ENCODE measurements around the gene SMAGP. TPM values are rescaled to one million over a fixed set of nuclear protein-coding genes. Genes with fewer than 3 reads are reported as not detected.
A peak's percentile ranks its signal among the peaks of the same experiment; 100 is the strongest.
"Not testable (repeated sequence)": the region's sequence is repeated elsewhere in the genome, so short reads cannot be mapped to it uniquely, and the experiment has no call there.

SMAGP gene, protein sequence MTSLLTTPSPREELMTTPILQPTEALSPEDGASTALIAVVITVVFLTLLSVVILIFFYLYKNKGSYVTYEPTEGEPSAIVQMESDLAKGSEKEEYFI
- 1 to 10 TPM in 1 of 2 donors, under 1 TPM in 1; 0.41 to 1.5 TPM for total RNA-seq

DNA sequence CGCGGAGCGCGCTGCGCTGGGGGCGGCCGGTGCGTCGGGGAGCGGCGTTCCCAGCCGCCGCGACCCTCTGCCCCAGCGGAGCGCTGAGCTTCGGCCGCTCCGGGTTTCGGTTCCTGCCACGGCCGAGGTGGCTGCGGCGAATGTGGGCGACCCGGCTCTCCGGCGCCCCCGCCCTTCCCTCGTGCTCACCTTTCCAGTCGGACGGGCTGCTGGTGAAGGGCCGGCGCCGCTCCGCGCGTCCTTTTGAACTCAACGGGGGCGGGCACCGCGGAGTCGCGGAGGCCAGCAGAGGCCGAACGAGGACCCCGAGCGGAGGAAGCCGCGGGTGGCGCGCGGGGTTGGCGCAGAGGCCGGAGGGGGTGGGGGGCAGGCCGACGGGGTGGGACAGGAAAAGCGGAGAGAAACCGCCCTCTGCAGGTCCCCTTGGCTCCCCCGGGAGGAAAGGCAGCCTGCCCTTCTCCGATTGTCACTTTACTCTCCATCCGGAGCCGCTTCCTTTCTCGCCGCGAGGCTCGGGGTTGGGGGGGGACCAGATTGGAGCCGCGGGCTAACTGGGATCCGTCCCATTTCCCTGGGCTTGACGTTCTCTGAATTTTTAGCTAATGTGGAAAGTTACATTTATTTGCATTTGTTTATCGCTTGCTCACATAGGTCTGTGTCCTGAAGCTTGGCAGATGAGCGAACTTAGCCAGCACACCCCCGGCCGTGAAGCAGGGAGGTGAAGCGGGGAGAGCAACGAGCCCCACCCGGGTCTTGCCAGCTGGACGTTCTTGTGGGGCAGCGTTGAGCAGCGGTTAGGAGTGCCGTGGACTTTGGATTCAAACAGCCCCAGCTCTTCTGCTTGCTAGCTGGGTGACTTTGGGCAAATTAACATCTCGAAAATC, at the start of gene SMAGP:
SMAGP (minus strand) TSS at position 349 of the 884 bp plus-strand sequence. CDS start 1,137 bp downstream, outside the sequence.
- DNase-seq (ENCODE audit: low spot score in 2 of 2): peak; percentile 43 to 70
- H3K27ac Mint-ChIP-seq: peak within 1 kb of the TSS; percentile 82 to 93
- peaks cover 0 to 6% of the 10 kb centered on the region in 2 donors for H3K36me3 Mint-ChIP-seq
- ATAC-seq: peak; percentile 54 to 68
- no peaks in the 10 kb centered on the region for H3K9me3 Mint-ChIP-seq

DNA sequence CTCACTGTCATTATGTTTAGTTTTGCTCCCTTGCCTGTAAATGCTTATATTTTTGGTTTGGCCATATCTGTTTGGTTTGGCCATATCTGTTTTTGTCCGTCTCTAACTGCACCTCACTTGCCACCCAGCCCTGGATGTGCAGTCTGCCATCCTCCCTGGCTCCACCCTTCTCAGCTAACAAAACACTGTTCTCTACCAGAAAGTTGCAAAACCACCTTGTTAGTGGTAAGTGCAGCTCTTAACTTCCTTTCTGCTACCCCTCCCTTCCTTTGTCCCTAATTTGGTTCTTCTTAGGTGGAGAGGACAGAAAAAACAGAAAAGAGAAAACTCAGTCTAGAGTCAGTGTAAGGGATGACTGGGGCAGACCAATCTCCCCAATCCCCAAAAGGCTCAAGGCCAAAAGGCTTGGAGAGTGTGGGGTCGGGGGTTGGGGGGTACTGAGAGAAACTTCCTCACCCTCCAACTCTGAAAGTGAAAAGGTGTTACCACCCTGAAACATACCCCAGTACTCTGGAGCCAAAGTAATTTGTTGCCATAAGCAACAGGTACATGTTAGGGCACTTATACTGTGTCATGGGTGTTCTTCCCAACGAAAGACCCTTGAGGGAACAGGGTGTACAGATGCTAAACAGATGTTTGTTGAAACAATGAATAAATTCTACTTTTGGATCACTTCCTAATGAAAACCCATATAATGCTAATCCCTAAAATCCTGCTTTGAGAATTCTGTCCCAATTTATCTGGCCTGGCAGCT, 48.8 kb upstream of the SMAGP start:
- Mint-ChIP-seq H3K27ac (peak overlapping the region; percentile 25 to 72), H3K36me3 (peaks cover 10 to 24% of the 10 kb centered on the region in 2 donors), H3K9me3 (no peaks in the 10 kb centered on the region)
- ATAC-seq: peak; percentile 11 to 33
- DNase-seq (ENCODE audit: low spot score in 2 of 2): no peak

DNA sequence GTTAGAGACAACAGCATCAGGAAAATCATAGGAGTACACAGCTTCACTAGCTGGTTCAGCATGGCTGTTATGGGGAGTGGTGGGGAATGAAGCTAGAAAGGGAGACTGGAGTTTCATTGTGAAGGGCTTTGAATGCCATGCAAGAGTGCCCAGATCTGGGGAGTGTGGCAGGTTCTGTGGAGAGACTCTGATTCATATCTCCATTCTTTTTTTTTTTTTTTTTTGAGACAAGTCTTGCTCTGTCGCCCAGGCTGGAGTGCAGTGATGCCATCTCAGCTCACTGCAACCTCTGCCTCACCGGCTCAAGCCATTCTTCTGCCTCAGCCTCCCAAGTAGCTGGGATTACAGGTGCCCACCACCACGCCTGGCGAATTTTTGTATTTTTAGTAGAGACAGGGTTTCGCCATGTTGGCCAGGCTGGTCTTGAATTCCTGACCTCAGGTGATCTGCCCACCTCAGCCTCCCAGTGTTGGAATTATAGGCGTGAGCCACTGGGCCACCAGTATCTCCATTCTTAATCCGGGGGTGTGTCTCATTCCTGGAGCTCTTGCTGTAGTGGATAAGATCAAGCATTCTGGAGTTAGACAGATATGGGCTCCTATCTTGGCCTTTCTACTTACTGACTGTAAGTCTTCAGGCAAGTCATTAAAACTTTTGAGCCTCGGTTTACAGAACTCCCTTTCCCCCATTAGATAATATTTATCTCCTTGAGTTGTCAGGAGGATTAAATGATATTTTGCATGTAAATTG, 48.0 kb upstream of the SMAGP start:
- not testable (repeated sequence) for DNase-seq (ENCODE audit: low spot score in 2 of 2); H3K9me3 Mint-ChIP-seq
- peak in 1 of 2 donors; percentile 38 for ATAC-seq
- Mint-ChIP-seq H3K27ac (peak overlapping the region in 1 of 2 donors; percentile 72), H3K36me3 (peaks cover 9 to 24% of the 10 kb centered on the region in 2 donors)

DNA sequence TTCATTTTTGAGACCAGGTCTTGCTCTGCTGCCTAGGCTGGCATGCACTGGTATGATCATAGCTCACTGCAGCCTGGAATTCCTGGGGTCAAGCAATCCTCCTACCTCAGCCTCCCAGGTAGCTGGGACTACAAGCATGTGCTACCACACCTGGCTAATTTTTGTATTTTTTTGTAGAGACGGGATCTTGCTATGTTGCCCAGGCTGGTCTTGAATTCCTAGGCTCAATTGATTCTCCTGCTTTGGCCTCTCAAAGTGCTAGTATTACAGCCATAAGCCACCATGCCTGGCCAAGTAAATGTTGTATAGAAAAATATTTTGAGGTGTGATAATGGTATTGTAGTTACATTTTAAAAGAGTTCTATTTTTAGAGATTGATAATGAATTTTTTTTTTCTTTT, 41.2 kb upstream of the SMAGP start:
- Mint-ChIP-seq H3K9me3 (no peaks in the 10 kb centered on the region), H3K36me3 (peaks cover 14% of the 10 kb centered on the region in 2 donors), H3K27ac (peak overlapping the region in 1 of 2 donors; percentile 66)
- DNase-seq (ENCODE audit: low spot score in 2 of 2) (no peak), ATAC-seq (no peak)

DNA sequence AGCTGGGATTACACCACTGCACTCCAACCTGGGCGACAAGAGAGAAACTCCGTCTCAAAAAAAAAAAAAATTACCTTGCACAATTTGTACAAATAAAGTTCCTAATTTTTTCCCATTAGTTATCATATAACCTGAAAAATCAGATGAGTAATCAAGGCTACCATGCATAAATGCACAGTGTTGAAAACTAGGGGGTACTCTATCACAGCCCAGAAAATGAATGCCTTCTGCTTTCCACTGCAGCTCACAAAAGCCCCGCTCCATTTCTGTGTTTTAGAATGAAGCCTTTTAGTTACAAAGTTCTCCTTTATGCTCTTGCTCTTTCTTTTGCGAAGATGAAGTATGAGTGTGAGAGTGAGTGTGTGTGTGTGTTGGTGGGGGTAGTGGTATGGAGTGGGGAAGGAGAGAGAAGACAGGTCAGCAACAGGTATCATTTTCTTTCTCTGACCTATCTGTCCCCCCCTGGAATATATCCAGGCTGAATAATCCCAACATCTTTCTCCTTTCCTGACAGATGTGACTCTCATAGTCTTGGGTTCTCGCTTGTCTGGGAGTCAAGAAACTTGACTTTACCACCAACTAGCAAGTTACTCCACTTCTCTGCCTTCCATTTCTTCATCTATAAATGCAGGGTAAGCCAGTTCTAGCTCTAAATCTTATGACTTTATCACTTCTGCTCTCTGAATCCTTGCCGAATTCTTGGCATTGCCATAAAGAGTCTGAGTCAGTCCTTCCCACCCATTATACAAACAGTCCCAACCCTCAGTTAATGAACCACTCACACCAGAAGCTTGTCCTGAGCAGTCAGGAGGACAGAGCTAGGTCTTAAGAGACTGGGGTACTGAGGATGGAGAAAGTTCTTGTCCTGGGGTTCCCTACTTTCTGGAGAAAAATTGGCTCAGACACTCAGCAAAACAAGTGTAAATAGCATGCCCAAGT, 37.7 kb upstream of the SMAGP start:
- DNase-seq (ENCODE audit: low spot score in 2 of 2) (no peak), ATAC-seq (no peak)
- H3K36me3 Mint-ChIP-seq: peaks cover 13 to 14% of the 10 kb centered on the region in 2 donors
- H3K27ac Mint-ChIP-seq: peak overlapping the region in 1 of 2 donors; percentile 3
- H3K9me3 Mint-ChIP-seq: no peaks in the 10 kb centered on the region

DNA sequence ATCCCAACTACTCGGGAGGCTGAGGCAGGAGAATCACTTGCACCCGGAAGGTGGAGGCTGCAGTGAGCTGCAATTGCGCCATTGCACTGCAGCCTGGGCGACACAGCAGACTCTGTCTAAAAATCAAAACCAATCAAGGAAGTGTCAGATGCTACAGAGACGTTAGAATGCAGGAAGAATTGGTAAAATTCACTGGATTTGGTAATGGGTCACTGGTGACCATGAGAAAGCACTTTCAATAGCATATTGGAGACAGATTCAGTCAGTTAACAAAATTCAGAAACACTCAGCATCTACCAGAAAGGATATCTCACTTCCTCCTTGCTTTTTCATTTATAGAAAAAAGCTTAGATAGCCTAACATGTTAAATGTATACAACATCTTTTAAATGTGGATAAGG, 36.3 kb upstream of the SMAGP start:
- Mint-ChIP-seq H3K9me3 (no peaks in the 10 kb centered on the region), H3K36me3 (peaks cover 4 to 10% of the 10 kb centered on the region in 2 donors), H3K27ac (peak overlapping the region in 1 of 2 donors; percentile 74)
- ATAC-seq (no peak), DNase-seq (ENCODE audit: low spot score in 2 of 2) (no peak)

DNA sequence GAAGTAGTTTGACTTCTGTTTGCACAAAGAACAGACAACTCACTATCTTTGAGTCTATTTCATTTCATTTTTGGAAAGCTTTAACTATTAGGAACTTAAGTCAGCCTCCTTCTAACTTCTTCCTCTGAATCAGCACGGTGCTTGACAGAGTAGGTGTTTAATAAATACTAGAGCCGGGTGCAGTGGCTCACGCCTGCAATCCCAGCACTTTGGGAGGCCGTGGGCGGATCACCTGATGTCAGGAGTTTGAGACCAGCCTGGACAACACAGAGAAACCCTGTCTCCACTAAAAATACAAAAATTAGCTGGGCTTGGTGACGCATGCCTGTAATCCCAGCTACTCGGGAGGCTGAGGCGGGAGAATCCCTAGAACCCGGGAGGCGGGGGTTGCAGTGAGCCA, 30.6 kb upstream of the SMAGP start:
- H3K9me3 Mint-ChIP-seq; DNase-seq (ENCODE audit: low spot score in 2 of 2); ATAC-seq; H3K36me3 Mint-ChIP-seq: not testable (repeated sequence)
- H3K27ac Mint-ChIP-seq: peak overlapping the region in 1 of 2 donors; percentile 16

DNA sequence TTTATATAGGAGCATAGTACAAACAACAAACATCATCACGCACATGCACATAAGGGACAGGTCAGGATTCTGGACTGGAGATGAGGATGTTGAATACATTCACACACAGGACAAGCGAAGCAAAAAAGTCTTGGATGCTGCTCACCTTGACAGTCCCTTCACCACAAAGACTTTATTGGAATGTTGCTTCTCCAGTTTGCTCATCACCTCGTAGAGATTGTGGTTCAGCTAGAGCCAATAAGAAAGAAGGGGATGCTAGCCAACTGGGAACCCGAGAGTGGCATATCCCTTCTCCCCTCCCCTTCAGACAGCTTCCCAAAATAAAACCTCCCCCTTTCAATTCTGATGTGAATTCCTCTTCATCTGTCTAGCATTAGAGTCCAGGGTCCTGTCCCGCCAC, 25.4 kb upstream of the SMAGP start:
- Mint-ChIP-seq H3K27ac (no peak overlapping the region), H3K36me3 (peaks cover 4 to 8% of the 10 kb centered on the region in 2 donors), H3K9me3 (no peaks in the 10 kb centered on the region)
- ATAC-seq: no peak
- DNase-seq (ENCODE audit: low spot score in 2 of 2): no peak

DNA sequence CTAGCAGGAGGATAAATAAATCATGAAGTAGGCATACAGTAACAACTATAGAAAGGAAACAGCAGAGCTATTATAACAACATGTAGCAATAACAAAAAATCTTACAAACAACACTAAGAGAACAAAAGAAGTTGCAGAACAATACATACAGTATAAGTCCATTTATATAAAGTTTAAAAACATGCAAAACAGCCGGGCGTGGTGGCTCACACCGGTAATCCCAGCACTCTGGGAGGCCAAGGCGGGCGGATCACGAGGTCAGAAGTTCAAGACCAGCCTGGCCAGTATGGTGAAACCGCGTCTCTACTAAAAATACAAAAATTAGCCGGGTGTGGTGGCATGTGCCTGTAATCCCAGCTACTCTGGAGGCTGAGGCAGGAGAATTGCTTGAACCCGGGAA, 23.9 kb upstream of the SMAGP start:
- not testable (repeated sequence) for ATAC-seq; DNase-seq (ENCODE audit: low spot score in 2 of 2); H3K9me3 Mint-ChIP-seq; H3K36me3 Mint-ChIP-seq
- H3K27ac Mint-ChIP-seq: peak overlapping the region in 1 of 2 donors; percentile 70

DNA sequence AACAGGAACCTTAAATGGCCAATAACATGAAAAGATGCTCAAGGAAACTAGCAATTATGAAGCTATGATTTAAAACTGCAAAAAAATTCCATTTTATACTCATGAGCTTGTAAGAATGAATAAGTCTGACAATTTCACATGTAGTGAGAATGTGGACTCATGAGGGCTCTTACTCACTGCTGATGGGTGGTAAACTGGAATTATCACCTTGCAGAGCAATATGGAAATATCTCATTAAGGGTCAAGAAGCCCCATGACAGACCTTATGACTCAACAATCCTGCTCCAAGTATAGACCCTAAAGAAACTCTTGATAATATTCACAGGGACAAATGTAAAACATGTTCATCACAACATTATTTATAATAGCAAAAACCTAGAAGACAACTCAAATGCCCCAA, 23.5 kb upstream of the SMAGP start:
- peak; percentile 37 to 94 for ATAC-seq
- DNase-seq (ENCODE audit: low spot score in 2 of 2): no peak
- Mint-ChIP-seq H3K36me3 (peaks cover 0 to 8% of the 10 kb centered on the region in 2 donors), H3K9me3 (no peaks in the 10 kb centered on the region), H3K27ac (peak overlapping the region in 1 of 2 donors; percentile 70)

DNA sequence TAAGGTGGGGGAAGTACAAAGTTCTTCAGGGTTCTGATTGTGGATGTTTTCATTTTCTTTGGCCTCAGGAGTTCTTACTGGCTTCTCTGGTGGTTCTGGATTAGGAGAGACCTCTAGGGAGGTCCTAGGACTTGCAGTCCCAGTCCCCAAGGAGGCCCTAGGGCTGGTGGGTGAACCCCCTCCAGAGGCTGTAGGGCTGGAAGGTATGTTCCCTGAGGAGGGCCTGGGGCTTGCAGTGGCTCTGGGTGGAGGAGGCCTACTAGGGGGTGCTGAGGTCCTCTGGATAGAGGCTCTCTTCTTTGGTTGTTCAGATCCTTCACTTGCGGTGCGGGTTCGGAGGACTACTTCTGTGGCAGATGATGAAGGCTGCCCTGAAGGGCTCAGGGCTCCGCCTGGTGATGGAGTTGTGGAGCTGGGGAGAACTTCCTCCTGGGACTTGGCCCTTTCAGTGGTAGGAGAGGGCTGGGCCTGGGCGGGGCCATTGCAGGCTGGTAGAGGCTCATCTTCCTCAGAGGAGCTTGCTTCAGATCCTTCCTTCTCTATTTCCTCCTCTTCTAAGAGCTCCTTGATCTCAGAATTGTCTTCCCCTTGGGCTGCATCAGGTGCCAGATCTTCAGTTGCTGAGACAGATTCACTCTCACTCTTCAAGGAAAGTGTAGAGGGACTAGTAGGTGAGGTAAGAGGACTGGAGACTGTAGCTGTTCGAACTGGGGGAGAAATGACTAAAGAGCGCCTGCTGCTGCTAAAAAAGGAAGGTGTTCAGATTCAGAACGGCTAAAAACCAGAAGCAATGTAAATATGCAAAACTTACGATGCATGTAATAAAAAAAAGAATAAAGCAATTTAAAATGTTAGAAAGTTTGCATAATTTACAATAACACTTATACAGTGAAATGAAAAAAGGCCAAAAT, 21.6 kb upstream of the SMAGP start:
- peak overlapping the region; percentile 1 to 70 for H3K27ac Mint-ChIP-seq
- ATAC-seq; DNase-seq (ENCODE audit: low spot score in 2 of 2); H3K9me3 Mint-ChIP-seq; H3K36me3 Mint-ChIP-seq: not testable (repeated sequence)

DNA sequence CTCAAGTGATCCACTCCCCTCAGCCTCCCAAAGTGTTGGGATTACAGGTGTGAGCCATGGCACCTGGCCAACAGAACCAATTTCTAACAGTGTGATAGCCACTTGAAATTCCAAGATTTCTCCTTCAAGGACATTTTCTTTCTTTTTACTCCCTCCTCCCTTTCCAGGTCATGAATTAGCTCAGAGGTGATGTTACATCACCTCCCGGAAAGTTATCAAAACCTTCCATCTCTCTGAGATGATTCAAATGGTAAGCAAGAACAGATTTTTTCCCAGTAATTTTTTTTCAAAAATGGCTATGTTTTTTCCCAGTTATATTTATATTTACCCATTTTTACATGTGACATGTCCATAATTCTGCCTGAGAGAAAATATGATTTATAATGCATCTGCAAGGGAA, 15.6 kb upstream of the SMAGP start:
- Mint-ChIP-seq H3K36me3 (no peaks in the 10 kb centered on the region), H3K27ac (peak overlapping the region; percentile 7 to 53), H3K9me3 (no peaks in the 10 kb centered on the region)
- ATAC-seq: no peak
- DNase-seq (ENCODE audit: low spot score in 2 of 2): no peak

DNA sequence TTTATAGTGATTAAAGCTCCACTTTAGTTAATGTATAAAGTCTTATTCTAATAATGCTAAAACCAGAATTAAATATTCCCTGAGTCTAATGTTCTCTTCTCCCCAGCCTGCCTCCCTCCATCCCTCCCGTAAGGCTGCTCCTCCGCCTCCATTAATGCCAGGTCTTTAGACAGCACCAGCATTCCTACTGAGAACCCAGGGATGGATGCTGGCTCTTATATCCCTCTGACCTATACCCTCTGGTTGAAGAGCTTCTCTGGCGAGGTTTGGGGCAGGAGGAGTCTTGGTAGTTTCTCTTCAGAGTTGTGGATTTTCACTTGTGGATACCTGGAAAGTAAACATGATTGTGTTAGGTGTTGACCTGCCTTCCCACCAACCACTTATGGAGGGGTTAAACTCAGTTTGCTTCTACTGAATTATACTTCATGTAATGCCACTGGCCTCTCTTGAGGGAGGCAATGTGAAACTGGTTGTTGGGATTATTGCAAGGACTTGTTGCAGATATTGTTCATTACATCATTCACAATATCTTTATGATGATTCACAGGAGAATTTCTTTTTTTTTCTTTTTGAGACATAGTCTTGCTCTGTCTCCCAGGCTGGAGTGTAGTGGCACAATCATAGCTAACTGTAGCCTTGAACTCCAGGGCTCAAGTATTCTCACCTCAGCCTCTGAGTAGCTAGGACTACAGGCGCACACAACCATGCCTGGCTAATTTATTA, 11.1 kb upstream of the SMAGP start:
- no peak for ATAC-seq
- no peak for DNase-seq (ENCODE audit: low spot score in 2 of 2)
- Mint-ChIP-seq H3K36me3 (no peaks in the 10 kb centered on the region), H3K9me3 (no peaks in the 10 kb centered on the region), H3K27ac (peak overlapping the region; percentile 7 to 51)

DNA sequence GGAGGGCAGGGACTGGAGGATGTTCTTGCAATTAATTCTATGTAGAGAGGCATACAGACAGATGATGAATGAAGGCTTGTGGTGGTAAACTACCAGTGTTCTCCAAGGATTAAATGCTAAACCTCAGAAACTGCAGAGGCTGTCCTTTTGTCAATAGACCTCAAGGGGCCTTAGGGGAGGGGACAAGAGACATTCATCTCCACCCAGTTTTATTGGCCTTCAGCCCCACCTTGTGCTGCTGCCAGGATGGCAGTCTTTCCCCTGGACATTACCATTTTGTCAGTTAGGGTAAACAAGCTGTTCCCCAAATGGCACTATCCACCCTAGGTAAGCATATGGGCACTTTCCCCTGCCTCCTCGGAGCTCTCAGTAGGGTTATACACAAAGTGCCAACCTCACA, 4.9 kb upstream of the SMAGP start:
- ATAC-seq: no peak
- DNase-seq (ENCODE audit: low spot score in 2 of 2): no peak
- H3K27ac Mint-ChIP-seq: no peak overlapping the region
- H3K9me3 Mint-ChIP-seq: no peaks in the 10 kb centered on the region
- peaks cover 0 to 6% of the 10 kb centered on the region in 2 donors for H3K36me3 Mint-ChIP-seq
